Lower leg skin (tissue), 3 donors: ENCODE measurements around the gene BLVRB.

ENCODE experiments used
- CTCF ChIP-seq, 3 donors: fragments of 450-650 bp; IDR thresholded peaks; one replicate each; pipeline ENCODE4 v1.5.1; 2016; ENCODE audit warnings: antibody characterized with exemption in 3 of 3, mild to moderate bottlenecking in 3 of 3, moderate library complexity in 2 of 3
- POLR2A ChIP-seq, 2 donors: fragments of 450-650 bp; IDR thresholded peaks; one replicate each; pipeline ENCODE4 v1.6.1; 2016 to 2017; ENCODE audit warnings: antibody characterized with exemption in 2 of 2, mild to moderate bottlenecking in 1 of 2, moderate library complexity in 1 of 2

- TF ChIP-seq POLR2A (IDR thresholded peaks at IDR 0.05) (no peak), CTCF (IDR thresholded peaks at IDR 0.05) (no peak)
Observed at GRCh38 chr19:40497214-40497613, 31.7 kb upstream of the BLVRB start.
